HS-27A (cell line): Measurements from ENCODE around the gene ADARB1.

ENCODE experiments used
- DNase-seq: peaks from one replicate; pipeline ENCODE4 v3.0.0-alpha.2; 2012; ENCODE audit warnings: low read depth, missing footprints

Gene ADARB1

DNA sequence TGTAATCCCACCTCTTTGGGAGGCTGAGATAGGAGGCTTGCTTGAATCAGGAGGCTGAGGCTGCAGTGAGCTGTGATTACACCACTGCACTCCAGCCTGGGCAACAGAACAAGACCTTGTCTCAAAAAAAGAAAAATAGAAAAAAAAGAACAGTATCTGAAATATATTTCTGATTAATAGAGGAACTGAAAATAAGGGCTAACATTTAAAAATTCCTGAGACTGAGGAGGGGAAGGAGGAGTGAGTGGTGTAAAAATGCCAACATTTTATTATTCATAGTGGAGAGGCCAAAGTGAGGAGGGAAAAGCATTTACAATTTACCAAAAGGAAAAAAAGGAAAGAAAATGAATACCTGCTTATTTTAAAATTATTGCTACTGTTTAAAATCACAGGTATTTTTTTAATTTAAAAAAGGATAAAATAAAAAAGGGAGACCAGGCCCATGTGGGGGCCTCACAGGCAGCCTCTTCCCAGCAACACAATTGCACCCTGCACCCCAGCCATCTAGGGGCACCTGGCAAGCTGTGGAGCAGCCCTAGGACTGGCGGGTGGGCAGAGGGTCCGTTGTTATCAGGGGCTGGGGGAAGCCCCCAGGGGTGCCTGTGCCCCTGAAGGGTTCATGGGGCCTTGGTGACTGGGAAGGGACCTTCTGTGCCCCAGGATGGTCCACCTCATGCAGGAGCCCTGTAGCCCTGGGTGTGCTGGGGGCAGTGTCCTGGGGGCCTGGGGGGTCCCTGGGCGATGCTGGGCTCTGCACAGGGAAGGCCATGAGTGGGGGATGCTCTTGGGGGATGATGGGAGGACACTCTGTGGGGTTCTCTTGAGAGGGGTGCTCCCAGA, 34.8 kb upstream of the ADARB1 start:
- no peak for DNase-seq

DNA sequence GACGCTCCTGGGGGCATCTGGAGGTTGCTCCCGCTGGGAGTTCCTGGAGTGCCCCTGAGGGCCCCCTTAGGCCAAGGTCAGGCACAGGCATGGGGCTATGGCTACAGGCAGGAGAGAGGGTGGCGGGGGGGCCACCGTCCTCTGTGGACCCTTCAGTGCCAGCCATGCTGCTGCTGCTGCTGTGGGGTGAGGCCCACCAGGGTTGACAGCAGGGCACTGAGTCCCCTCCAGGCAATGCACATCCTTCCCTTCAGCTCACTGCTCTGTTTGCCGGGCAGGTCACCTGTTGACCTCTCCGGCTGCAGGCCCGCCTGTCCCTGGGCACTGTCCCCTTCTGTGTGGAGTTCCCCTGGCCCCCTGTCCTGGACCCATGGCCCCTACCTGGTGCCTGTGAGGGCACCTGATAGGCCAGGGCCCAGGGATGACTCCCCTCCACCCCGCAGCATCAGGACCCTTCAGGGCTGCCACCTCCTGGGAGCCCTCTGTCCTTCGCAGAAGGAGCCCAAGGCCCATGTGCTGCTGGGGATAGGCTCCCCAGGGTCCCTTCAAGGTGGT, 34.1 kb upstream of the ADARB1 start:
- DNase-seq, result no peak

- DNase-seq, result no peak
Measured at GRCh38 chr21:45040739-45041138, 33.6 kb upstream of the ADARB1 start.

- no peak for DNase-seq
Measured at GRCh38 chr21:45041351-45041805, 33.0 kb upstream of the ADARB1 start.

GRCh38 chr21:45041984-45042663, 32.3 kb upstream of the ADARB1 start:
- no peak for DNase-seq

DNA sequence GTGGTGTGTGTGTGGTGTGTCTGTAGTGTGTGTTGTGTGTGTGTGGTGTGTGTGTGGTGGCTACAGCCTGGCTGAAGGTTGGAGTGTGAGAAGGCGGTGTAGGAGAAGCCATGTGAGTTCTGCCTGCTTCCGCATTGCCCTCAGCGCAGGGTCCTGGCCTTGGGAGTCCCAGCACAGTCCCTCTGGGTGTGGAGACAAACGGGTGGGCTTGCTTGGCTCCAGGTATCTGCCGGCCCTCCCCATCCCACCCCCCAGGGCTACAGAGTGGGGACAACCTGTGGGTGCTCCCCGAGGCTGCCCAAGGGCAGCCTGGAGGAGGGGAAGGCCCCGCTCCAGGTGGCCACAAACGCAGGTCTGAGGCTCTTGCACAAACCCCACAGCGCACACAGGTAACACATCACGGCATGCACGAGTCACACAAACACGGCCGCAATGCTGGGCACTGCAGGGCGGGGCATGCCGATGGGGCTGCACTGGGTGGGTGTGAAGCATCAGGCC, 31.7 kb upstream of the ADARB1 start:
- DNase-seq, result no peak

- no peak for DNase-seq
Measured at GRCh38 chr21:45043541-45044020, 30.8 kb upstream of the ADARB1 start.

DNA sequence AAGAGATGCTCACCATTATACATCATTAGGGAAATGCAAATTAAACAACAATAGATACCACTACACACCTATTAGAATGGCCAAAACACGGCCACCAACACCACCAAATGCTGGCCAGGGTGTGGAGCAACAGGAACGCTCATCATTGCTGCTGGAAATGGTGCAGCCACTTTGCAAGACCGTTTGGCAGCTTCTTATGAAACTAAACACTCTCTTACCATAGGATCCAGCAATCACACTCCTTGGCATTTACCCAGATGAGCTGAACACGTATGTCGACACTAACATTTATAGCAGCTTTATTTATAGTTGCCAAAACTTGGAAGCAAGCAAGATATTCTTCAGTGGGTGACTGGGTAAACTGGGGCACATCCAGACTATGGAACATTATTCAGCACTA, 28.9 kb upstream of the ADARB1 start:
- no peak for DNase-seq

- no peak for DNase-seq
Measured at GRCh38 chr21:45047257-45047656, 27.1 kb upstream of the ADARB1 start.

- DNase-seq, result no peak
Measured at GRCh38 chr21:45048026-45048698, 26.2 kb upstream of the ADARB1 start.

- no peak for DNase-seq
Measured at GRCh38 chr21:45048968-45049367, 25.4 kb upstream of the ADARB1 start.

- peak; percentile 36 for DNase-seq
Measured at GRCh38 chr21:45049714-45050344, 24.6 kb upstream of the ADARB1 start.

DNA sequence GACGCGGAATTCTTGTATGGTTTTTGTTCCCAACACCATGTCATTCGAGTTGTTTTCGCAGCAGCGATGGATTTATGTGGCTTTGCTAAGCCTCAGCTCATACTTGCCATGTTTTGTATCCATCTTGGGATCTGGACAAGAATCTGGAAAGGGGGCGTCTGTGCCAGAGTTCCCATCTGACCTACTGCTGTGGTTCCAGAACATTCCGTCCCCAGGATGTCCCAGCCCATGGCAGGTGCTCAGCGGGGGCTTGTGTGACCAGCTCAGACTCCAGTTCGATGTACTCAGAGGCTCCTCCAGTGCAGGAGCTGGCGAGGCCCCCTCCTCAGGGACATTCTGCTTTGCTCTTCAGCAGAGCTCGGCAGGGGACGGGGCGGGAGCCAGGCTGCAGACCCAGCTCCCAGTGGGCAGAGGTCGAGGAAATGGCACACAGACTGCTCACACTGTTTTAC, 24.0 kb upstream of the ADARB1 start:
- no peak for DNase-seq

DNA sequence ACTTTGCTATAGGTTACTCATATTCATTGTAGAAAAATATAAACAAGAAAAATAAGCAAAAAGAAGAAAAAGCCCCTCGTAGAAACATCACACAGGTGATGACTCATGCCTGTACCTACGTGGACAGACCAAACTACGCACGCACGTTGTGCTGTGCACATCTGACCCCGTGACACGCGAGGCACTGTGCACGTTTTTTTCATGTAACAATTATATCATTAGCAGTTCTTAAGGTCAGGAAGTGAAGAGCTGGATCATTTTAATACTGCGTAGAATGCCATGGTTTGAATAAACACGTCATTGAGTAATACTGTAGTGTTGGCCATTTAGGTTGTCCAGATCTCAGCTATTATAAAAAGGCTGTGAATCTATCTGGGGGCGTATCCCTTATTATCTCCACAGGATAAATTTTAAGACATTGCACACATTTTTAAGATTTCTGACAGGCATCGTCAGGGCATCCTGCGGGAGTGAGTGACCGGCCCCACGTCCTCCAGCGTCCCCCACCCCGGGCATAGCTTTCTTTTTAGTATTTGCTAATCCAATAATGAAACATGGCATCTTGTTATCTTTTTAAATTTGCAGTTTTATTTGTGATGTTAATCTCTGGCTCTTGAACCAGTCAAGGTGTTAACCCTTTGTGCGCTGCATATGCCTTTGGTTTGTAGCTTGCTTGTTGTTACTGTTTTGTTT, 23.4 kb upstream of the ADARB1 start:
- peak; percentile 97 for DNase-seq

- no peak for DNase-seq
Measured at GRCh38 chr21:45051580-45052434, 22.6 kb upstream of the ADARB1 start.

GRCh38 chr21:45052960-45053359, 21.4 kb upstream of the ADARB1 start:
- DNase-seq, result no peak

- DNase-seq, result no peak
Measured at GRCh38 chr21:45053561-45054226, 20.7 kb upstream of the ADARB1 start.

GRCh38 chr21:45054227-45054926, 20.0 kb upstream of the ADARB1 start:
- no peak for DNase-seq
